Prostate gland (tissue), 2 donors: Measurements from ENCODE around the gene ORC5.

ENCODE experiments used
- POLR2A ChIP-seq: fragments of 450-650 bp; IDR thresholded peaks from one replicate; pipeline ENCODE4 v1.6.1; 2016; ENCODE audit warnings: antibody characterized with exemption, mild to moderate bottlenecking
- POLR2AphosphoS5 ChIP-seq: sonication (generic); formaldehyde crosslinking; IDR thresholded peaks from one replicate; pipeline ENCODE4 v1.6.1; 2017; ENCODE audit warnings: antibody characterized with exemption
- TF ChIP-seq, protein P1 (sequence below), 4 experiments: fragments of 200-600 bp in 2 of 4; fragments of 450-650 bp in 2 of 4; sonication (generic) in 2 of 4; IDR thresholded peaks; 1 replicate in 3 of 4; 2 replicates in 1 of 4; pipeline ENCODE4 v1.5.1; 2016 to 2019; ENCODE audit warnings: antibody characterized with exemption in 4 of 4, mild to moderate bottlenecking in 2 of 4, moderate library complexity in 2 of 4

GRCh38 chr7:104160375-104160774, 47.4 kb downstream of the ORC5 start:
- TF ChIP-seq POLR2A (no peak), POLR2AphosphoS5 (no peak)
- TF ChIP-seq, protein P1, sequence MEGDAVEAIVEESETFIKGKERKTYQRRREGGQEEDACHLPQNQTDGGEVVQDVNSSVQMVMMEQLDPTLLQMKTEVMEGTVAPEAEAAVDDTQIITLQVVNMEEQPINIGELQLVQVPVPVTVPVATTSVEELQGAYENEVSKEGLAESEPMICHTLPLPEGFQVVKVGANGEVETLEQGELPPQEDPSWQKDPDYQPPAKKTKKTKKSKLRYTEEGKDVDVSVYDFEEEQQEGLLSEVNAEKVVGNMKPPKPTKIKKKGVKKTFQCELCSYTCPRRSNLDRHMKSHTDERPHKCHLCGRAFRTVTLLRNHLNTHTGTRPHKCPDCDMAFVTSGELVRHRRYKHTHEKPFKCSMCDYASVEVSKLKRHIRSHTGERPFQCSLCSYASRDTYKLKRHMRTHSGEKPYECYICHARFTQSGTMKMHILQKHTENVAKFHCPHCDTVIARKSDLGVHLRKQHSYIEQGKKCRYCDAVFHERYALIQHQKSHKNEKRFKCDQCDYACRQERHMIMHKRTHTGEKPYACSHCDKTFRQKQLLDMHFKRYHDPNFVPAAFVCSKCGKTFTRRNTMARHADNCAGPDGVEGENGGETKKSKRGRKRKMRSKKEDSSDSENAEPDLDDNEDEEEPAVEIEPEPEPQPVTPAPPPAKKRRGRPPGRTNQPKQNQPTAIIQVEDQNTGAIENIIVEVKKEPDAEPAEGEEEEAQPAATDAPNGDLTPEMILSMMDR (IDR thresholded peaks at IDR 0.05): peak in 1 of 4 experiments; percentile 36
